HPDE6-E6E7 (cell line): ENCODE measurements around the gene C22orf39.

ENCODE experiments used
- DNase-seq: peaks from one replicate; pipeline ENCODE4 v3.0.0; 2011; ENCODE audit warnings: missing footprints; ENCODE audit errors: extremely low spot score

The C22orf39 gene

DNA sequence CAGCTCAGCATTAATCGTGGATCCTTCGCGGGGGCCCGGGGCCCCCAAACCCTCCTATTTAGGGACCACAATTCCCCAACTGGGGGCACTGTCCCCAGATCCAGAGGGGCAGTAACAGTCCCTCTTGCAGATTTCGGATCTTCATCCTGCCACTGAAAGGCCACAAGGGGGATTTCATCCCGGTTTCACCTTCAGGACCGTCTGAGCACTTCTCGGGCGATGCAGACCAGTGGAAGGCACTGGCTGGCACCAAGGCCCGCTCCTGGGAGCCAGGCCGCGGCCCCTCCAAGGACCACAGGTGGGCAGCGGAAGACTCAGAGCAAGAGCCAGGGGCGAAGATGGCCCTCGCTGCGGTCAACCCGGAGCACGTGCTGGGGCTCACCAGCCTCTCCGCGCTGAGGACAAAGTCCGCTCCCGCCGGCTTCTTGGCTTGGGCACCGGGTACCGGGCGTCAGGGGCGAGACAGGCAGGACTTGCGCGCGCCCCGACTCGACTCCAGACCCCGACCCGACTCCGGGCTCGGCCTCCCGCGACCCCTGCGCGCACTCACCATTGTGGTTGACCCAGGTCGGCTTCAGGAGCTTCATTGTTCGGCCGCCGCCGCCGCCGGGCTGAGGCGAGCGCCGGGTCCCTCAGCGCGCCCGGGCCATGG is 16.5 kb downstream of the C22orf39 start:
- DNase-seq: no peak

DNA sequence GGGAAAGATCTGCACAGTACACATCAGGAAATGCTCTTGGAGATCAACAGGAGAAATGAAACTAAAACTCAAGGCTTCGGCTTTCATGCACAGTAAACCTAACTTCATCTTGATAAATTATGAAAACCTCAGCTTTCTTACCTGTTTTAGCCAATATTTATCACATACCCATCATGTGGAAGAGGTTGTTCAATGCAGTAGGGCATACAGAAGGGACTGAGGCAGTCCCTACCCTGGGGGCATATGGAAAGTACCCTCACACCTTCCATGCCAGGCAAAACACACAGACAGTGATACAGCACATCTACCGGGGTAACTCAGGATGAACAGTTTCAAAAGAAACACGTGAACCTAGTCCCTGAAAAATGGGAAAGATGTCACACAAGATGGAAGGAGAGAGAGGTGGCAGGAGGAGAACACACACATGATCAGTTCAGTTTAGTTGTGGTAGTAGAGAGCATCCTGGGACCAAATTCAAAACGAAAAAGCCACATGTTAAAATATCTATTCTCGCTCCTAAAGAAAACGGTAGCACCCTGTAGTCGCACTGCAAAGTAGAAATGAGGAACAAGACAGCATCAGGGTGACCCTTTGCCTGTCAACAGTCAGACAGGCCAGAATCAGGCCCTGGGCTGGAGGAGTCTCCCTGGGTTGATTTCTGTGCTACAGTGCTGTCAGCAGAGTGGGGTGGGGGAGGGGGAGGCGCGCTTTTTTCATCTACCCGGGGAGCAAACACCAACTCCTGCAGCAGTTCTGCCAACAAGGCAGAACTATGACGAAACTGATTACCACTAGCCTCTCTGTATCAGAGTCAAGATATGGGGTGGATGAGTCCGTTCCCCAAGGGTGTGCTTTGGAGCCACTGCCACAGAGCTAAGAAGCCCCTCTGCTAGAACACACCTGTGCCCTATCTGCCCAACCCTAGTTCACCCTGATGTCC is 17.3 kb downstream of the C22orf39 start:
- DNase-seq: peak; percentile 15

DNA sequence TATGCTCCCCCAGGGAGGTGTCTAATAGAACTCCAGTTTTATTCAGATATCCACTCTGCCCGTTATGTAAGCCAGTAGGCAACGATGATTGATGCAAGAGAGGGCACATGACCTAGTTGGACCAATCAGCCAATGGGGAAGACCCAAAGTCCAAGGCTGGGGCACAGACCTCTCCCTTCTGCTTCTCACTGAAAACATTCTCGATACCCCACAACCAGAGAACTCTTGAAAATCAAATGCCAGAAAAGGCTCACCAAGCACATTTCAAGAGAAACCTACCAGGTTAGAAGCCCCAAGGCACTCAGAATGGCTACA is 23.4 kb downstream of the C22orf39 start:
- DNase-seq: no peak

DNA sequence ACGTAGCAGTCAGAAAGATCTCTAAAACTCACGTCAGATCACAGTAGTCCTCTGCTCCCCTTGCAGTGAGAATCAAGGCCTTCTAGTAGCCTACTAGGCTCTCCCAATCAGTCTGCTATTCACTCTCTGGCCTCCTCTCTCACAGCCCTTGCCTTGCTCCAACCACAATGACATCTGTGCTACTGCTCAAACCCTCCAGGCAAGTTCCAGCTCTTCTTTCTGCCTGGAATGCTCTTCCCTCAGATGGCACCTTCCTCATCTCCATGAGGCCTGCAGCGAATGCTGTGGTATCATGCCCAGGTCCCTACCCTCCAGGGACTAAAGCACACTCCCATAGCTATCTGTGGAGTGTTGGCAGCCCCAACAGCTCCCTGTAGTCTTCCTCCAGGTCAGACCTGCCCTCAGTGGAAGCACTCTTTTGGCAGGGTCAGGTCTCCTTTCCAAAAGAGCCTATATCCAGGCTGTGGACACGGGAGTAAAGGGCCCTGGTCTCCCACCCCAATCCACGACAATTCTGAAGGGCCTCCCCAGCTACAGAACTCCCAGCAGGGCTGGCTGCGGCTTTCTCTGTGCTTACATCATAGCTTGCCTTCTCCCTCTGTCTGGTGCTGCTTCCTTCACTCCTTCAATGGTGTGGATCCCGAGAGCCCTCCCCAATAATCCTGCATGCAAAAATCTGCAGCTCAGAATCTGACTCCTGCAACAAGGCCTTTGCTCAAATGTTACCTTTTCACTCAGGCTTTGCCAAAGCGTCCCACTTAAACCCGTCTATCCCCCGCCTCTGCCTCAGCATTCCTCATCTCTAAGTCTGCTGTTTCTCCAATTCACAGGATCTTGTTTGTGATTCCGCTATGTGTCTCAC is 24.8 kb downstream of the C22orf39 start:
- no peak for DNase-seq

DNA sequence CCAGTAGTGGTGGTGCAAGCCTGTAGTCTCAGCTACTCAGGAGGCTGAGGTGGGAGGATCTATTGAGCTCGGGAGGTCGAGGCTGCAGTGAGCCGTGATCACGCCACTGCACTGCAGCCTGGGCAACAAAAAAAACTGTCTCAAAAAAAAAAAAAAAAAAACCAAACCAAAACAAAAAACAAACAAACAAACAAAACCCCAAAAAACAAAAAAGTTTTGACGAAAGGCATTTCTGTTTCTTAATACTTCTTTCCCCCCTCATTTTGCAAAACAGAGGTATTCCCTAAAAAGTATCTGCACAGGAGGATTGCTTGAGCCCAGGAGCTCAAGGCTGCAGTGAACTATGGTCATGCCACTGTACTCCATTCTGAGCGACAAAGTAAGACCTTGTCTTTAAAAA is 27.2 kb downstream of the C22orf39 start:
- no peak for DNase-seq

DNA sequence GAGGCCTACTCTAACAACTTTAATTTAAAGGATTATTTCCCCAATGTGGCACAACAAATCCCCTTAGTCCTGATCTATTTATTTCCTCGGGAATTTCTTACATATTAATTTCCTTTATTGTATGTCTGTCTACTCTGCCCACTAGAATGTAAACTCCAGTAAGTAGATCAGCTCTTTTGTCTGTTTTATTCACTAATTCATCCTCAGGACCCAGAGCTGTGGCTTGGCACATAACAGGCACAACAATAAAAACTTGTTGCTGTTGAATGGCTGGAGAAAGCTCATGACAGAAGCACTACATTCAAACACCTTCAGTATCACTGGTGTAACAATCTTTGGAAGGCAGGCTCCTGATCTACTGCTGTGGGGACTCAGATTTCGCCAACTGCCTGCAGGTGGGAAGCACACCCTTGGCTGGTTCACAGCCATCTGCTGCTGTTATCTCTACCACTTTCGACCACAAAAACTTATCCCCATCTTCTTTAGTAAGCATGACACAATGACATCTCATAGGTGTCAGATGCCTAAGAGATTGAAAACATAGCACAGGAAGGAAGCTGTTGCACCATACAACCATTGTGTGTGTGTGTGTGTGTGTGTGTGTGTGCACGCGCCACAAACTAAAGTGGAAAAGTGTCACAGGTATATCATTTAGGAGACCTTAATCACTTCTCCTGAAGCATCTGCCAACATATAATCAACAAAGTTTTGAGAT is 27.9 kb downstream of the C22orf39 start:
- DNase-seq: no peak

DNA sequence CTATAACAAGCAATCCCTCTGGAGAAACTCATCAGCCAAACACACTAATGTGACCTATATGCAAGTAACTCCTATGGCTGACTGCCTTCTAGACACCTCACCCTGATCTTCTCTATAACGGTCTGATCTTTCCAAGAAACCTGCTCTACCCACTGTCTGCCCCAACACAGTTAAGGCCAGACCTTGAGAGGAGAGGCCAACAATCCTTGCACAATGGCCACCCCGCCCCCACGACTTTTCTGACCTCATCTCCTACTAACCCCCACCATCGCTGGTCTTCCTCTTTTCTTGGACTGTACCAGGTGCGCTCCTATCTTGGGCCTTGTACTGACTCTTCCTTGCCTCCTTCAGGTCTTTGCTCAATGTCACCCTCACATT is 28.4 kb downstream of the C22orf39 start:
- no peak for DNase-seq

DNA sequence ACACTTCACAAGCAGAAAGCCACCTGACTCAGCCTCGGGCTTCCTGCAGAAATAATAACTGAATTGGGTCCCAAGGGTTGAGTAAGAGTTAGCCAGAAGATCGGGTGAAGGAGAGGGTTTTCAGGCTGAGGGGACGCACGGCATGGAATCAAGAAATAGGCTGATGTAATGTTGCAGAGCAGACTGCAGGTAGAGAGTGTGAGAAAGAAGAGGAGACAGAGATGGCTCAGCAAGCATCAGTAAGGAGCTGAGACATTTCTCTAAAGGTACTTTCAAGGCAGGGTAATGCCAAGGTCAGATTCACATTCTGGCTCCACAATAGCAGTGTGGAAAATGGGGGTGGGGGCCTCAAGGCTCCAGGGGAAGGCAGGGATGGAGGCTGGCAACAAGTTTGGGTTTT is 34.6 kb downstream of the C22orf39 start:
- no peak for DNase-seq

DNA sequence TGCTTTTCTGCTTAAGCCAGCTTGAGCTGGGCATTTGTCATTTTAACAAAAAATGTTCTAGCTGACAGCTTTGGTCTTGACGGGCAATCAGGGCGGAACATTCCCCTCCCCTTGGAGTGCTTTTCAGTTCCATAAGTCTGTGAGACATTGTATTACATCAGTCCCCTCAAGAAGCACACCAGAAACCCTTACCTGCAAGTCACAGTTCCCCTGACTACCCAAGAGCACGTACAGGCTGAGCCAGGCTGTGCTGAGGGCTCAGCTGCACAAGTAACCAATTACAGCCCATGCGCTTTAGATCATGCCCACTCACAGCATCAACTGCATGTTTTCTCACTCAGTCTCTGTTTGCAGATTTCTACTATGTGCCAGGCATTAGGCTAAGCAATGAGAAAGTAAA is 35.0 kb downstream of the C22orf39 start:
- DNase-seq: no peak

DNA sequence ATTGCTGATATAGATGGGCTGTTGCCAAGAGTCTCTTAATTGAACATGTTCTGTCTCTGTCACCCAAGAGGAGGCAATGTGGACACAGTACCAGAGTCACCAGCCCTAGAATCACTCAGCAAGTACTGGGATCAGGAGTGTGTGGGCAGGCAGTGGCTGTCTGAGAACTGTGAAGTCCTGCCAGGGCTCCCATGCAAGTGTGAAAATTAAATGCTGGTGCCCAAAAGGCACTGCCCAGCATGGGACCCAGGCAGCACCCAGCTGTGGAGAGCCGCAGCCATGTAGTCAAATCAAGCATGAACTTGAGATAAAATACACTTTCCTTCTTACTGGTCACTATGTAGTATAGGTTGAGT is 35.8 kb downstream of the C22orf39 start:
- DNase-seq: no peak

DNA sequence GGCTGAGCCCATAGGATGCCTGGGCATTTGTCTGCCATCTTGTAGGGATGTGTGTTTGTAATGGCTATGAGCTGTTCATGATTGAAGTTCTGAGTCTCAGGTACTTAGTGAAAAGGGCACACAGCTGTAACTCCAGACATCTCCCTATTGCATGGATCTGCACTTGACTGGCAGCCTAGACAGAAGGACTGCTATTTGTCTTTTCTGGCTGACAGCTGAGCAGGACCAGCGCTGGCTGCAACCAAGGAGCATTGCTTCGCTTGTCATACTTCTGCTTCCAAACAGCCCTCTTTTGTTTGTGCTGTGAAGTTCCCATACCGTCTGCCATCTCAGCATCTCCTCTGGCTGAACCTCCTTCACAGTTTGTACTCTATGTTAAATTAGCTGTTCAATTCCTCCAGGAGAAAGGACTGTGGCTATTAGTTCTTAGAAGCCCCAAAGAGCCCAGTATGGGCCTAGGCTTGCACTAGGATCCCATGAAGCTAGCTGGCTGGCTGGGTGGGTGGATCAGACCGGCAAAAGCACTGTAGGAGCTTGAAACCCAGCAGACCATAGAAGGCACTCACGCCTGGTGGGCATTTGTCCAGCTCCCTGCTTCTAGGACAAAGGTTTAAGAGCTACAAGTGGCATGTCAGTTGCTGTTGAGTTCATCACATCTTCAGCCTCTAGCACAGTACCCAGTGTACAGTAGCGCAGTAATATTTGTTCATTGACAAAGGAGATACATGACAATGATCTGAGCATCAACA is 36.4 kb downstream of the C22orf39 start:
- no peak for DNase-seq

DNA sequence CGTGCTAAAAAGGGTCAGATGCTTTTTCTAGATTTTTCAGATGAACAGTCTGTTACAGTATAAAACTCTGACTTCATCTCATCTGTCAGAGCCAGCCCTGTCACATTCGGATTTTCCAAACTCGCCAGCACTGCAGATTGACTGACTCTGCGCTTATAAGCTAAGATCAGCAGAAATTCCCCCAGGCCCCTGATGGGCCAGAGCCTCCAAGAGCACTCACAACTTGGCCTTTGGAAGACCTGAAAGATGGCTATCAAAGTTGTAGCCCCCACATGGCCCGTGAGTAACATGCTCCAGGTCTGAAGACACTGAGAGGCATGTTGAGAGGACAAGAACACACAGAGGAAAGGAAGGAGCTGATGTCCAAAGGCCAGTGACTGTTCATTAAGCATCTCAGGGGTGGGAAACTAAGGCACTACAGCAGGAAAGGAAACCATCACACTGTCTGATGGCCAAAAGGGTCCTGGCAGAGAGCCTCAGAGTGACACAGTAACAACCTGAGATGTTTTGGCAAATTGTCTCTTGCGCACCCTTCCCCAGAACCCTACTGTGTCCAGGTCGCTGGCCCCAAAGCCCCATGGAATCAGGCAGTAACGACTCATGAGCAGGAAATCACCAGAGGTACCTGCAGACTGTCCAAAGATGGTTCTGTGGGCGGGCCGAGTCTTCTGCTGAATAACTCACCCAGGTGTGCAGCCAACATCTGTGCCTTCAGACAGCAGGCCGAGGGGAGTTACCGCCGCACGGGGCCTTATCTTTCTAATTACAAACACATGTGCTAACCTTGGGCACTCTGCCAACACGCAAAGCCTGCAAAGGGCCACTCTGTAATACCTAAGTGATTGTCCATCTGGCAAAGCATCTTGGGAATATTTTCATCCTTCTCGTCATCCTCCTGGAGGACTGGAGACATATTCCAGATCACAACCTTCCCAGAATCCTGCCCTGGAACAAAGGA is 39.6 kb downstream of the C22orf39 start:
- DNase-seq: no peak

DNA sequence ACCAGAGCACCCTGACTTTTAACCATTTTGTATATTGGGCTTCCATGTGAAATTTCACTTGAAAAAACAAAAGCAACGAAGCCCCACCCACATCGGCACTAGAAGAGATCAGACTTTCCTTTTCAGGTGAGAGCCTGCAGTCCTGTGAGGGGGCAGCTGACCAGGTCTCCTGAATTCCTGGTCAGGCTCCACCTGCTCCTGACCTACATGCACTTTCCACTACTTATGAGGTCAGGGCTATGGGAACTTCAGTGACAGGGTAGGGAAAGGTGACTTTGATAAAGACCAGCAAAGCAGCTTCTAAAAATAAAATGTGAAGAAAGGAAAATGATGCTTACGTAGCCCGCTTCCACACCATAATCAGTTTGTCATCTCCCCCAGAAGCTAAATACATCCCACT is 40.7 kb downstream of the C22orf39 start:
- DNase-seq: no peak

DNA sequence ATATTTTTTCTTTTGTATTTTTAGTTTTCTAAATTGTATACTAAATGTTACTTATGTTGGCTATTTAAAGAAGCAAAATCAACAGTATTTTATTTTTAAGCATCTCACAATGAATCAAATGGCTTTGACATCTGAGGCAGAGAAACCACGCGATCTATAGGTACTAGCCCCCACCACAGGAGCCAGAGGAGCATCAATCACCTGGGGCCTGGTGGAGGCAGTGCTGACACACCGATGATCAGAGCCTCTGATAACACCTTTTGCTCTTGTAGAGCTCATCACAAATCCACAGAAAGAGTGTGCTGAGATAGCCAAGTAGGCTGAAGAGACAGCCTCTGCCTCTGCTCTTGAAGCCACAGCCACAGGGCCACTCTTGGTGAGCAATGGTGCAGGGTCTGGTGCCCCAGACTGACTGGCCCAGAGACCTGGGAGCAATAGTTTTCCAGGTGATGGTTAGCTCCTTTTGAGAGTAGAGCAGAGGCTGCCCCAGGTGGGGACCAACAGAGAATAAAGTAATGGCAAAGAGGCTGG is 41.2 kb downstream of the C22orf39 start:
- DNase-seq: no peak

DNA sequence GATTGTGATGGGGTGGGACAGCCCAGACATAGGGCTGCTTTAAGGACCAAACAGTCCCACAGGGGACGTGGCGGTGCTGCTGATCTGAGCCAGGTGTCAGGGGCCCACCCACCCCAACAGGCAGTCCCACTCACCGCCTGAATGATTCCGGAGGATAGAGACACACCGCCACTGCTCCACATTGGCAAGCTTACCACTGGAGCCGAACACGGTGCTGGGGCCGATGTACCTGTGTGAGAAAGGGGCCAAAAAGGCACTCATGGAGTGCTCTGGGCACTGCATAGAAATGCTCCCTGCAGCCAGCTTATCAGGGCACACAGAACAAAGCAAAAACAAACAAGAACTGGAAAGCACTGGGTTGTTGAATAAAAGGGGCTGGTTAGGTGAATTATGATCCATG is 41.9 kb downstream of the C22orf39 start:
- no peak for DNase-seq

DNA sequence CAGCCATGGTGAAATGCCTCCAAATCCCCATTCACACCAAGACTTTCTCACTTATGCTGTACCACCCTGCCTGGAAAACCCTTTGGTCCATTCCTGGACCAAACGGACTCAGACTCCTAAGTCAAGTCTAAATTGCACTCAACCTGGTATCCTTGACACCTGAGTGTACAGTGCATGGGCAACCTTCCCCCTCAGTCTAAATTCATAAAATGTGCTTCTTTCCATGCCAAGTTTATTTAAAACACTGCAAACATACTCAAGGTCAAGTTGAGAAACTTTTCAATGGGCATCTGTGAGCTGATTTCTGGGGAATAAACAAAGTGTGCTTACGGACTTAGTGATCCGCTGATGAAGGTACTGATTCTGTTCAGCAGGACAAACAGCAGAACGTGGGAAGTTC is 42.4 kb downstream of the C22orf39 start:
- DNase-seq: no peak

DNA sequence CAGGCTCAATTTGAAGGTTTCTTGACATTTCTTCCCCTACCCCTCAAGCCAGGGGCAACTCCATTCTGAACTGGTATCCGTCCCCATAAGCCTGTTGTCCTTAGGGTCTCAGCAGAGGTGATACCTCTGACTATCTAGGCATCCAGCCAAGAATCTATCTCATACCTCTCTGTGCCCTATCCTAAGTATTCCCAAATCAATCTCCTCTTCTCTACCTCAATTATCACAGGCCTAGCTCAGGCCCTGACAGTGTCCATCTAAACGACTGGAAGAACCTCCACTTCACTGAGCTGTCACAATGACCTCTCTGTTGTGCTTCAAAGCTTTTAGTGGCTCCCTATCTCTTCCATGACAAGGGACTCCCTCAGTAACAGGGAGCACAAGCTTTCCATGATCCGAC is 42.8 kb downstream of the C22orf39 start:
- no peak for DNase-seq

DNA sequence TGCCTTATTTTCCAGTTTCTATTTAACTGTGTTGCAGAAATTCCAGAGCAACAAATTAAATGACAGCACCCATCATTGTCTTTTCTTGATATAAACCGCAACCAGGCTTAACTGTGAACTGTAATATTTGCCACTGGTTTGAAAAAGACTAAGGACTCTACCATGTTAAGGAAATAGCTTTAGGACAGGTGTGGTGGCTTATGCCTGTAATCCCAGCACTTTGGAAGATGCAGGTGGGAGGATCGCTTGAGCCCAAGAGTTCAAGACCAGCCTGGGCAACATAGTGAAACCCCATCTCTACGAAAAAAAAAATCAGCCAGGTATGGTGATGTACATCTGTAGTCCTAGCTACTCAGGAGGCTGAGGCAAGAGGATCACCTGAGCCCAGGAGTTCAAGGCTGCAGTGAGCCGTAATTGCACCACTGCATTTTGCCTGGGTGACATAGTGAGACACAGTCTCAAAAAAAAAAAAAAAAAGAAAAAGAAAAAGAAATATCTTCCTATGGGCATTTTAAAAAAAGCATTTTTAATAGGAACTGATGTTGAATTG is 44.8 kb downstream of the C22orf39 start:
- no peak for DNase-seq

DNA sequence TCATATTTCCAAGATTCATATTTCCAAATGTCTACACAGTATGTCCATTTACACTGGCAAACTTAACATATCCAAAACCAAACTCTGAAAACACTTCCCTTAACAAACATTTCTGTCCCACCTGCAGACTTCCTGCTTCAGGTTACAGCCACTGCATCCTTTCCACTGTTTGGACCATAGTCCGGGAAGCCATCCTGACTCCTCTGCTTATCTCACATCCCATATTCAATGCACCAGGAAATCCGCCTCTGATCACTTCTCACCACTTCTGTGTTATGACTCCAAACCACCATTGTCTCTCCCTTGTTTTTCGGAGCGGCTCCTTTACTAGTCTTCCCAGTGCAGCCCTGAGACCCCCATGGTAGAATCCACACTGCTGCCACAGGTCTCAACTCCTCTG is 46.0 kb downstream of the C22orf39 start:
- no peak for DNase-seq

DNA sequence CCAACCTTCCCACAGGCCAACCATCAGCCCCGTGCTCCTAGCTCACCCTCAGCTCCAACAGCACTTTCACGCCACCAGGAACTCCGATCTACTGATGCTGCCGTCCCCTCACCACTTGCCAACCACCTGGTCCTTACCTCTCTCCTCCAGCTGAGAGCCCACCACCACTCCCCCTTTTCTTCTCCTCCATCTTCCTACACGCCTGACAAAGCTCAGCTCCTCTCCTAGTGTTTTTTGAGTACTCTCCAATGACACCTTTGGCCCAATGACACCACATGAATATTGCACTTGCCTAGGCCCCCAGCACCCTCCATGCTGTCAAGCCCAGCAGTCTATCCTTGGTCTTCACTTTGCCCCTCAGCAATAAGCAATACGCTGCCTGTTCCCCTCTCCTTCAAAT is 46.6 kb downstream of the C22orf39 start:
- no peak for DNase-seq
